Measurements from ENCODE around the gene TPCN1.

- TF ChIP-seq EZH2 (IDR thresholded peaks at IDR 0.05; ENCODE audit: low read length, missing control alignments): no peak
- TF ChIP-seq, protein P1, sequence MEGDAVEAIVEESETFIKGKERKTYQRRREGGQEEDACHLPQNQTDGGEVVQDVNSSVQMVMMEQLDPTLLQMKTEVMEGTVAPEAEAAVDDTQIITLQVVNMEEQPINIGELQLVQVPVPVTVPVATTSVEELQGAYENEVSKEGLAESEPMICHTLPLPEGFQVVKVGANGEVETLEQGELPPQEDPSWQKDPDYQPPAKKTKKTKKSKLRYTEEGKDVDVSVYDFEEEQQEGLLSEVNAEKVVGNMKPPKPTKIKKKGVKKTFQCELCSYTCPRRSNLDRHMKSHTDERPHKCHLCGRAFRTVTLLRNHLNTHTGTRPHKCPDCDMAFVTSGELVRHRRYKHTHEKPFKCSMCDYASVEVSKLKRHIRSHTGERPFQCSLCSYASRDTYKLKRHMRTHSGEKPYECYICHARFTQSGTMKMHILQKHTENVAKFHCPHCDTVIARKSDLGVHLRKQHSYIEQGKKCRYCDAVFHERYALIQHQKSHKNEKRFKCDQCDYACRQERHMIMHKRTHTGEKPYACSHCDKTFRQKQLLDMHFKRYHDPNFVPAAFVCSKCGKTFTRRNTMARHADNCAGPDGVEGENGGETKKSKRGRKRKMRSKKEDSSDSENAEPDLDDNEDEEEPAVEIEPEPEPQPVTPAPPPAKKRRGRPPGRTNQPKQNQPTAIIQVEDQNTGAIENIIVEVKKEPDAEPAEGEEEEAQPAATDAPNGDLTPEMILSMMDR (conservative IDR thresholded peaks at IDR 0.05 in 1 of 2, IDR thresholded peaks at IDR 0.05 in 1 of 2; ENCODE audit: low read depth in 1 of 2, low read length in 2 of 2): no peak
Observed at GRCh38 chr12:113226696-113227568, 5.7 kb downstream of the TPCN1 start.
